ENCODE results near the gene ROBO2.

ROBO2 gene

GRCh38 chr3:77256584-77257503 lies 216.9 kb downstream of the ROBO2 start:
- no peak overlapping the region for H3K27ac ChIP-seq (ENCODE audit: extremely low read depth, low read depth, low read length)
- H3K36me3 ChIP-seq (ENCODE audit: control insufficient read depth in 2 of 2, insufficient read depth in 1 of 2, low read length in 2 of 2) = no peaks in the 10 kb centered on the region
- peaks cover 6% of the 10 kb centered on the region for H3K4me1 ChIP-seq (ENCODE audit: control insufficient read depth, insufficient read depth, low read length)
- CTCF ChIA-PET = interaction anchor here (0.7 to 2.8 kb wide), 3 partner anchors 169 to 1828 kb away, joined by 3 to 16 read pairs (median 5); no protein-coding TSS in a partner anchor
- H3K4me3 ChIP-seq (ENCODE audit: low read depth, low read length) = no peak overlapping the region
- no peaks in the 10 kb centered on the region for H3K9me3 ChIP-seq (ENCODE audit: control insufficient read depth, insufficient read depth, low read depth, low read length)
- POLR2A ChIA-PET = no interaction called here
- TF ChIP-seq ZNF514 (tag by site-specific recombination; IDR thresholded peaks at IDR 0.05) = no peak
- TF ChIP-seq ZNF175 (tag by site-specific recombination; IDR thresholded peaks at IDR 0.05) = no peak
- peak; percentile 46; the same call in 1 of the 2 replicates for TF ChIP-seq ZEB2 (tag by site-specific recombination; IDR thresholded peaks at IDR 0.05)
- no peak for TF ChIP-seq ZNF639 (tag by site-specific recombination; IDR thresholded peaks at IDR 0.05)
- TF ChIP-seq ZNF2 (tag by site-specific recombination; IDR thresholded peaks at IDR 0.05) = peak; percentile 90
- peak; percentile 24; the same call in 1 of the 2 replicates for TF ChIP-seq ZXDB (tag by site-specific recombination; IDR thresholded peaks at IDR 0.05)
- peak; percentile 48; the same call in 1 of the 2 replicates for TF ChIP-seq PRDM4 (tag by site-specific recombination; IDR thresholded peaks at IDR 0.05)
- no peak for TF ChIP-seq KLF10 (tag by site-specific recombination; IDR thresholded peaks at IDR 0.05)
- no peak for TF ChIP-seq GLI4 (tag by site-specific recombination; IDR thresholded peaks at IDR 0.05)
- no peak for TF ChIP-seq ZBTB17 (tag by site-specific recombination; IDR thresholded peaks at IDR 0.05)
- TF ChIP-seq ZNF114 (tag by site-specific recombination; IDR thresholded peaks at IDR 0.05) = no peak
- peak; percentile 70 for TF ChIP-seq PRDM6 (tag by site-specific recombination; IDR thresholded peaks at IDR 0.05)
- no peak for TF ChIP-seq ZBTB1 (tag by site-specific recombination; IDR thresholded peaks at IDR 0.05)
- TF ChIP-seq, protein P1, sequence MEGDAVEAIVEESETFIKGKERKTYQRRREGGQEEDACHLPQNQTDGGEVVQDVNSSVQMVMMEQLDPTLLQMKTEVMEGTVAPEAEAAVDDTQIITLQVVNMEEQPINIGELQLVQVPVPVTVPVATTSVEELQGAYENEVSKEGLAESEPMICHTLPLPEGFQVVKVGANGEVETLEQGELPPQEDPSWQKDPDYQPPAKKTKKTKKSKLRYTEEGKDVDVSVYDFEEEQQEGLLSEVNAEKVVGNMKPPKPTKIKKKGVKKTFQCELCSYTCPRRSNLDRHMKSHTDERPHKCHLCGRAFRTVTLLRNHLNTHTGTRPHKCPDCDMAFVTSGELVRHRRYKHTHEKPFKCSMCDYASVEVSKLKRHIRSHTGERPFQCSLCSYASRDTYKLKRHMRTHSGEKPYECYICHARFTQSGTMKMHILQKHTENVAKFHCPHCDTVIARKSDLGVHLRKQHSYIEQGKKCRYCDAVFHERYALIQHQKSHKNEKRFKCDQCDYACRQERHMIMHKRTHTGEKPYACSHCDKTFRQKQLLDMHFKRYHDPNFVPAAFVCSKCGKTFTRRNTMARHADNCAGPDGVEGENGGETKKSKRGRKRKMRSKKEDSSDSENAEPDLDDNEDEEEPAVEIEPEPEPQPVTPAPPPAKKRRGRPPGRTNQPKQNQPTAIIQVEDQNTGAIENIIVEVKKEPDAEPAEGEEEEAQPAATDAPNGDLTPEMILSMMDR (tag by site-specific recombination; IDR thresholded peaks at IDR 0.05) = no peak
- TF ChIP-seq ZNF530 (tag by site-specific recombination; IDR thresholded peaks at IDR 0.05; ENCODE audit: low read depth) = no peak
- TF ChIP-seq, protein P2, sequence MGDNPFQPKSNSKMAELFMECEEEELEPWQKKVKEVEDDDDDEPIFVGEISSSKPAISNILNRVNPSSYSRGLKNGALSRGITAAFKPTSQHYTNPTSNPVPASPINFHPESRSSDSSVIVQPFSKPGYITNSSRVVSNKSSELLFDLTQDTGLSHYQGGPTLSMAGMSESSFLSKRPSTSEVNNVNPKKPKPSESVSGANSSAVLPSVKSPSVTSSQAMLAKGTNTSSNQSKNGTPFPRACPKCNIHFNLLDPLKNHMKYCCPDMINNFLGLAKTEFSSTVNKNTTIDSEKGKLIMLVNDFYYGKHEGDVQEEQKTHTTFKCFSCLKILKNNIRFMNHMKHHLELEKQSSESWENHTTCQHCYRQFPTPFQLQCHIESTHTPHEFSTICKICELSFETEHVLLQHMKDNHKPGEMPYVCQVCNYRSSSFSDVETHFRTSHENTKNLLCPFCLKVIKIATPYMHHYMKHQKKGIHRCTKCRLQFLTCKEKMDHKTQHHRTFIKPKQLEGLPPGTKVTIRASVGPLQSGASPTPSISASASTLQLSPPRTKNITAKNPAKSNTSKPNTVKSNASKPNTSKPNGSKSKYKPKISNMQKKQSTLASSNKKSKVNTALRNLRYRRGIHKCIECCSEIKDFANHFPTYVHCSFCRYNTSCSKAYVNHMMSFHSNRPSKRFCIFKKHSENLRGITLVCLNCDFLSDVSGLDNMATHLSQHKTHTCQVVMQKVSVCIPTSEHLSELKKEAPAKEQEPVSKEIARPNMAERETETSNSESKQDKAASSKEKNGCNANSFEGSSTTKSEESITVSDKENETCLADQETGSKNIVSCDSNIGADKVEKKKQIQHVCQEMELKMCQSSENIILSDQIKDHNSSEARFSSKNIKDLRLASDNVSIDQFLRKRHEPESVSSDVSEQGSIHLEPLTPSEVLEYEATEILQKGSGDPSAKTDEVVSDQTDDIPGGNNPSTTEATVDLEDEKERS (tag by site-specific recombination; IDR thresholded peaks at IDR 0.05) = no peak
- TF ChIP-seq, protein P3, sequence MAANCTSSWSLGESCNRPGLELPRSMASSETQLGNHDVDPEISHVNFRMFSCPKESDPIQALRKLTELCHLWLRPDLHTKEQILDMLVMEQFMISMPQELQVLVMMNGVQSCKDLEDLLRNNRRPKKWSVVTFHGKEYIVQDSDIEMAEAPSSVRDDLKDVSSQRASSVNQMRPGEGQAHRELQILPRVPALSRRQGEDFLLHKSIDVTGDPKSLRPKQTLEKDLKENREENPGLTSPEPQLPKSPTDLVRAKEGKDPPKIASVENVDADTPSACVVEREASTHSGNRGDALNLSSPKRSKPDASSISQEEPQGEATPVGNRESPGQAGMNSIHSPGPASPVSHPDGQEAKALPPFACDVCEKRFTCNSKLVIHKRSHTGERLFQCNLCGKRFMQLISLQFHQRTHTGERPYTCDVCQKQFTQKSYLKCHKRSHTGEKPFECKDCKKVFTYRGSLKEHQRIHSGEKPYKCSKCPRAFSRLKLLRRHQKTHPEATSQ (tag by site-specific recombination; IDR thresholded peaks at IDR 0.05) = no peak
- no peak for TF ChIP-seq MZF1 (tag by site-specific recombination; IDR thresholded peaks at IDR 0.05; ENCODE audit: borderline replicate concordance)
- TF ChIP-seq HOXD13 (CRISPR knock-in tag; IDR thresholded peaks at IDR 0.05; ENCODE audit: borderline replicate concordance) = no peak
- peak; percentile 11; the same call in 1 of the 2 replicates for TF ChIP-seq OSR2 (tag by site-specific recombination; IDR thresholded peaks at IDR 0.05)
- TF ChIP-seq SP7 (tag by site-specific recombination; IDR thresholded peaks at IDR 0.05) = peak; percentile 50; the same call in 1 of the 2 replicates
- peak; percentile 54 for TF ChIP-seq ZBTB8A (tag by site-specific recombination; IDR thresholded peaks at IDR 0.05)
- peak; percentile 54; the same call in 1 of the 2 replicates for TF ChIP-seq FEZF1 (tag by site-specific recombination; IDR thresholded peaks at IDR 0.05)
- no peak for TF ChIP-seq HOXA7 (CRISPR knock-in tag; IDR thresholded peaks at IDR 0.05; ENCODE audit: borderline replicate concordance)
- TF ChIP-seq GFI1B (tag by site-specific recombination; IDR thresholded peaks at IDR 0.05) = no peak
- TF ChIP-seq ZNF366 (tag by site-specific recombination; conservative IDR thresholded peaks at IDR 0.05) = 0 out of 2 replicates have a peak, but pooled peaks have one; percentile 26

Data from HEK293 (cell line).